ENCODE results near the gene CST3.
"Not testable (repeated sequence)": the region's sequence is repeated elsewhere in the genome, so short reads cannot be mapped to it uniquely, and the experiment has no call there.

CST3 gene

GRCh38 chr20:23669327-23669726 lies 31.6 kb upstream of the CST3 start:
- DNase-seq (ENCODE audit: insufficient read length, low spot score) = no peak
- FAIRE-seq = no peak
- no peak for TF ChIP-seq POLR2A (IDR thresholded peaks at IDR 0.05; ENCODE audit: low read depth, low read length)

DNA sequence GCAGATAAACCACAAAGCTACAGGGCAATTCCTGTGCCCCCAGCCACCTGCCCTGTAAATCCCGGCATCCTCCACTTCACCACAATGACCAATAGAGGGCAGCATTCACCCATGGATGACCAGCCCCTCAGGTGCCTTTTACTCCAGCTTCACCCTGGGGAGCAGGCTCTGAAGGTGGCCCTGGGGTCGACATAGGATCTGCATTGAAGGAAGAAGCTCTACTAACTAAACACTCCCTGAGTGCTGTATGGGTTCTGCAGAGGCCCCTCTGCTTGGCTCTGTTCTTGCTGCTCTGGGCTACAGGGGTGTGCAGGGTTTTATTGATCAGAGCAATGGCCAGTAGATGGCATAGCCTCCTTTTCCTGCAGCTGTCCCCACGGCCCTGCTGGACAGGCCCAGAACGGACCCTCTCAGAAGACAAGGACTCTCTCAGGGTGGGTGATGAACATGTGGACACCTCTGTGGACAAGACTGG lies 30.8 kb upstream of the CST3 start:
- peak; percentile 42 for DNase-seq (ENCODE audit: insufficient read length, low spot score)
- TF ChIP-seq POLR2A (IDR thresholded peaks at IDR 0.05; ENCODE audit: low read depth, low read length) = no peak
- no peak for FAIRE-seq

- DNase-seq (ENCODE audit: insufficient read length, low spot score) = no peak
- no peak for TF ChIP-seq POLR2A (IDR thresholded peaks at IDR 0.05; ENCODE audit: low read depth, low read length)
- FAIRE-seq = no peak
These were observed 29.9 kb upstream of the CST3 start for GRCh38 chr20:23667666-23668065.

DNA sequence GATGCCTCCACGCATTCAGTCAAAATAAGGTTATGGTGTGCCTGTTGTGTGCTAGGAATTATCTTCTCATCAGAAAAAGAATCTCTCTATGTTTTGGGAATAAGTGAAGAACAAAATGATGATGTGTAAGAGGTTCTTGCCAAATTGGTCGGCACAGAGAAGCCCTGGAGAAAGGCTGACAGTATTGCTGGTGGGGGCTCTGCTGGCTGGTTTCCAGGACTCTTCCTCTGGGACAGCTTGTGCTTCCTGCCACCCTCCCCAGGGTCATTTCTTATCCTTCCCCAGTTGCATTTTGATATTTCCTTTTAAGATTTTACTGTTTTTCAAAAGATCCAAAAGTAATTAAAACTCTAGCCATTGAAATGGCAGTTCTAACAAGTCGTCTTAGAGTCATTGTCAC lies 28.9 kb upstream of the CST3 start:
- FAIRE-seq (no peak), DNase-seq (ENCODE audit: insufficient read length, low spot score) (no peak)
- no peak for TF ChIP-seq POLR2A (IDR thresholded peaks at IDR 0.05; ENCODE audit: low read depth, low read length)

DNA sequence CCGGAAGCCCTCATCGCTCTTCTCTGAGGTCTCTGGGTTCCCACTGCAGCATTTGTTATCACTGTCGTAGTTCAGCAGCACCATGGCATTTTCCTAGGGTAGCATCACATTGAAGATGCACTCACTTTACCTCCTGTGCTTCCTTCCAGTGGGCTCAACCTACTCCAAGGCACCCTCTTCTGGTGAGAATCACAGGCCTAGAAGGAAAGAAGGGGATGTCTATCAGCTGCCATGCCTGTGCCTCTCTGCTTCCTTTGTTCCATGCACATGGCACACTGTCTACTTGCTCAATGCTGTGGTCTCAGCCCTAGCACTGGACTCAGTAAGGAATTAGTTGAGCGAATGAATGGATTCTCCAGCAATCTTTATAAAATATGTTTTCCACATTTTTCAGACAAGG lies 28.4 kb upstream of the CST3 start:
- no peak for FAIRE-seq
- DNase-seq (ENCODE audit: insufficient read length, low spot score) = no peak
- no peak for TF ChIP-seq POLR2A (IDR thresholded peaks at IDR 0.05; ENCODE audit: low read depth, low read length)

GRCh38 chr20:23664954-23665353 lies 27.2 kb upstream of the CST3 start:
- TF ChIP-seq POLR2A (IDR thresholded peaks at IDR 0.05; ENCODE audit: low read depth, low read length) = no peak
- no peak for FAIRE-seq
- DNase-seq (ENCODE audit: insufficient read length, low spot score) = no peak

GRCh38 chr20:23664046-23664445 lies 26.3 kb upstream of the CST3 start:
- FAIRE-seq; DNase-seq (ENCODE audit: insufficient read length, low spot score): not testable (repeated sequence)

DNA sequence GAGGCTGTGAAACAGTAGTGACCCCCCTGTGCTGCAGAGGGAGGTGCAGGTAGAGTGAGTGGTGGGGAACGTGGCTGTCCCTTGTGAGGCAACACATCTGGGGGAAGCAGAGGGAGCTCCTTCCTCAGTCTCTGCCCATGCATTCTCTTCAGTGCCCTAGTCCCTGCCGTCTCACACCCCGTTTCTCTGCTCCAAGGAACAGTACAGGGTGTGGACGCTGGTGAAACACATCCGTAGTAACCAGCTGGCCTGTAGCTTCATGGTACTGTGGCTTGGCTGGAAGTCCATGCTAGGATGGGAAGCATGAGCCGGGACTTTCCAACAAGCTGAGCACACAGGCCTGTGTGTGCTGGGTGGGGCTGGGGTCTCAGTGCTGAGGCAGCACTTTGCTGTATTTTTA lies 25.4 kb upstream of the CST3 start:
- FAIRE-seq = no peak
- DNase-seq (ENCODE audit: insufficient read length, low spot score) = no peak
- no peak for TF ChIP-seq POLR2A (IDR thresholded peaks at IDR 0.05; ENCODE audit: low read depth, low read length)

DNA sequence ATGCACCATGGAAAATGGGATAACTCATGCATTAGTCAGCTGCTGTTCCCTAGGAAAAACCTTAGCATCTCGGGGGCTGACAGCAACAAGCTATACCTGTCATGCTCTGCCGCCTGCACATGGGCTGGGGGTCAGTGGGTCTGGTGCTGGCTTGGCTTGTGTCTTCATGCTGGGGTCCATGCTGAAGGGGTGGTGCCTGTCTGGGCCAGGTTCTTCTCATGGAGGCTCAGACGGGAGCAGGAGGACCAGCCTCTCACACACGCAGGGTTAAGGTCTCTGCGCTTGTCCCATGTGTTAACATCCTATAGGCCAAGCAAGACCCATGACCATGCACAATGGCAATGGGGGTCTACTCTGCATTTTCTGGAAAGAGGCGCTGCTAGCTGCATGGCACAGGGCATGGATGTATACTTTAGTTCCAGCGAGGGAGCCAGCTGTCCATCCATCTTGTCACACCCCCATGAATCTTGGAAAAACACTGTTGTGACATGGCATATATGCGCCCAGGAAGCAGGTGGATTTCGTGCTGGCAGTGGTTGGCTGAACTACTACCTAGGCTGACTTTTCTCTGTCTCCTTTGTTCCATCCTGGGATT lies 24.6 kb upstream of the CST3 start:
- no peak for DNase-seq (ENCODE audit: insufficient read length, low spot score)
- TF ChIP-seq POLR2A (IDR thresholded peaks at IDR 0.05; ENCODE audit: low read depth, low read length) = no peak
- no peak for FAIRE-seq

DNA sequence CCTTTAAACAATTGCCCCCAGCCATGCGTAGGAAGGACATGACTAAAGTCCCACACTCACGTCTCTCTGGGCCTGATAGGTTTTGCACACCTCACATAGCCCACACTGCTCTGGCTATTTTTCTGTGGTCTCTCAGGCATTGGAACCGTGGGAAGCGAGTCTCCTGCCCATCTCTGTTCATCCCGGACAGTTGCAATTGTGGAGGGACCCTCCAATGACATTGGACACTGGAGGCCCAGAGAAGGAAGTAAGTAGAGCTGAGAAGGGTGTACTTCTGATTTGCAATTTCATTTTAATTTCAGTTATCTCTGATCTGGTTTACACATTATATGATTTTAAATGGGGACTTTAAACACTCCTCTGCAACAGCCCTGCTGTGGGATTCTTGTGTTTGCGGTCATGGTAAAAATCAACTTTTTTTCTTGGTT lies 23.3 kb upstream of the CST3 start:
- TF ChIP-seq POLR2A (IDR thresholded peaks at IDR 0.05; ENCODE audit: low read depth, low read length) = no peak
- no peak for DNase-seq (ENCODE audit: insufficient read length, low spot score)
- FAIRE-seq = no peak

- no peak for TF ChIP-seq POLR2A (IDR thresholded peaks at IDR 0.05; ENCODE audit: low read depth, low read length)
- FAIRE-seq (no peak), DNase-seq (ENCODE audit: insufficient read length, low spot score) (no peak)
These were observed 22.5 kb upstream of the CST3 start for GRCh38 chr20:23659989-23660837.

GRCh38 chr20:23659610-23659988 lies 21.8 kb upstream of the CST3 start:
- FAIRE-seq; DNase-seq (ENCODE audit: insufficient read length, low spot score): not testable (repeated sequence)

- DNase-seq (ENCODE audit: insufficient read length, low spot score) (no peak), FAIRE-seq (no peak)
- TF ChIP-seq POLR2A (IDR thresholded peaks at IDR 0.05; ENCODE audit: low read depth, low read length) = no peak
These were observed 21.3 kb upstream of the CST3 start for GRCh38 chr20:23658989-23659609.

GRCh38 chr20:23658336-23658735 lies 20.6 kb upstream of the CST3 start:
- DNase-seq (ENCODE audit: insufficient read length, low spot score) = no peak
- no peak for FAIRE-seq
- TF ChIP-seq POLR2A (IDR thresholded peaks at IDR 0.05; ENCODE audit: low read depth, low read length) = no peak

GRCh38 chr20:23657202-23657601 lies 19.4 kb upstream of the CST3 start:
- FAIRE-seq (no peak), DNase-seq (ENCODE audit: insufficient read length, low spot score) (no peak)
- TF ChIP-seq POLR2A (IDR thresholded peaks at IDR 0.05; ENCODE audit: low read depth, low read length) = no peak

Data from H54 (cell line).